DMS53 treated with DMSO at 0.1 percent for 48 hours (cell line): ENCODE data around the gene RTN4R.

Experiments used
- DNase-seq: peaks from one replicate; lab custom pipeline; 2025; ENCODE audit not compliant: unreplicated experiment; lab: John Stamatoyannopoulos, UW

Gene RTN4R

DNA sequence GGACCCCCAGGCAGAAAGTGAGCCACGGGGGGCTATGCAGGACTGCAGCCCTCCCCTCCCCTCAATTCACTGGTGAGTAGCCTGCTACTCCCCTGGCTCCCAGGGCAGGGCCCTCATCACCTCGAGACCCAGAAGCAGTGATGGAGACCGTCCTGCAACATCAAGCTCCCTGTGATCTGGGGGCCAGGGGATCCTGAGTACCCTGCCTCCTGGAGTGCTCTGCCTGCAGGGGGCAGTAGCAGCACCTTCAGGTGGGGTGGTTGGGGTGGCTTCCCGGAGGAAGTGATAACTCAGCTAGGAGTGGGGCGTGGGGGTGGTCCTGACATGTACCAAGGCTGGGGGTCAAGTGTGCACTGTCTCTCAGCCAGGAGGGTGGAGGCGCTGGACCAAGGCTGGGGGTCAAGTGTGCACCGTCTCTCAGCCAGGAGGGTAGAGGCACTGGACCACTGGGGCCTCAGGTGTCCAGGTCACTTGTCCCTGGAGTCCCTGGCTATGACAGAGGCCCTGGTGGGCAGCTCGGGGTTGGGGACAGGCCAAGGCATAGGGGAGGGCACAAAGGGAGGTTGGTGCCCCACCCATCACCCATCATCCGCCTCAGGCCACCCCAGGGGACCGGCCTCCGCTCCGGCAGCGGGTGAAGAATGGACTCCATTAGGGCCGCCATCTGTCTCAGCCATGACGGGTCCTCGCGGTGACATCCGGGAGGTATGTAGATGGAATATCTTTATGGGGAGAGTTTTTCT is 9.4 kb downstream of the RTN4R start:
- no peak for DNase-seq

DNA sequence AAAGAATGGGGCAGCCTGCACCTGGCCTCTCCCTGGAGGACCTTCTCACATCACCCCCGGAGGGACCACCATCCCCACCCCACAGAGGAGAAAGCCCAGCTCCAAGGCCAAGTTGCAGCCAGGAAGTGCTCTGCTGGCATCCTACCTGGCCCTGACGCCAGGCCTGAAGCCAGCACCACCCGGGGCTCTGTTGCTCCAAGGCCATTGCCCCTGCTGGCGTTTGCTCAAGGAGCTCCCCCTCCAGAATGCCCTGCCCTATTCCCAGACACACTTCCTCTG is 10.2 kb downstream of the RTN4R start:
- DNase-seq, result no peak

DNA sequence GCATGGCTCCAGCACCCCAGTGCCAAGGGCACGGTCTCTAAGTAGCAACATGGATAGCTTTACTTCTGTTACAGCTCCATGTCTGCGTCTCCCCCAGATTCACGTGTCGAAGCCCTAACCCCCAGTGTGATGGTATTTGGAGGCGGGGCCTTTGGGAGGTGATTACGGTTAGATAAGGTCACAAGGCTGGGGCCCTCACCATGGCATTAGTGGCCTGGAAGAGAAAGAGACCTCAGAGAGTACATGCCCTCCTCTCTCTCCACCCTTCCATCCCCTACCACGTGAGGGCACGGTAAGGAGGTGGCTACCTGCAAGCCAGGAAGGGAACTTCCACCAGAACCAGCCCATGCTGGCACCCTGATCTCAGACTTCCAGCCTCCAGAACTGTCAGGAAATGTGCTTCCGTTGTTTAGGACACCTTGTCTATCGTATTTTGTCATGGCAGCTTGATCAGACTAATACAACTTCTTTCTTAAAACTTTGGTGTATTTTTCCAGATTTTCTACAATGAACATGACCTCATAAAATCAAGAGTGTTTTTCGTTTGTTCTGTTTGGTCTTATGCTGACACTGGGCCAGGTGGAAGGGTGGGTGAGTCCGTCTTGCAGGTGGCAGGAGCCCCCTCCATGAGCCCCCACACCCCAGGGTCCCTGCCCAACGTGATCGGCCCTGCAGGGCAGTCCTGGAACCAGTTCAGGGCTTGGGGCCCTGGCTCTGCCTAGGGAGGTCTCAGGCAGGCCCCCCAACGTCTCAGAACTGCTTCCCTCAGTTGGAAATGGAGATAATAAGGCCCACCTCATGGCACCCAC is 10.7 kb downstream of the RTN4R start:
- DNase-seq, result no peak

DNA sequence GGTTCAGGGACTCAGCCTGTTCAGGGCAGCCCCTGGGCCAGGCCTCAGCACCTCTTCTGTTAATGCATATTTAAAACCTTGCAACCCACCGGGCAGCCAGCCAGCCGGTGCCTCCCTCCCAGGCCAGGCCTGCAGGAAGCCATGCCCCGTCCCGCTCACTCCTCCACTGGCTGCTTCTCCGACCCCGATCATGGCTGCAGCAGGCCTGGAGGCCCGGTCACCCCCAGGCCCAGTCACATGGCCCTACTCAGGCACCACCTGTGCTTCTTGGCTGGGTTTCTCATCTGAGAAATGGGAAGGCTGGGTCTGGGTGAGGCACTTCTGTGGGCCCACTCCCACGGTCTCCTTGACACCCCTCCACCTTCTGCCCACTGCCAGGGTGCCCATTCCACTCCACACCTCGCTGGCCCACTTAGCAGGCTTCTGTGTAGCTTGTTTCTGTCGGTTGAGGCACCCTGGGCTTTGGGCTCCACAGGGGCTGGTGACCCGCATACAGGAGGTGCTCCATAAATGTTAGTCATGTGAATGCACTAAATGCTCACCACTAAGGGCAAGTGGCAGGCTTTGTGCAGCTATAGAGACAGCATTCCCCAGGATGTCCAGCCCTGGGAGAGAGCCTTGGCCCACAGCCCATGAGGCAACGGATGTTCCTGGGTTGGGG is 11.4 kb downstream of the RTN4R start:
- DNase-seq, result no peak

DNA sequence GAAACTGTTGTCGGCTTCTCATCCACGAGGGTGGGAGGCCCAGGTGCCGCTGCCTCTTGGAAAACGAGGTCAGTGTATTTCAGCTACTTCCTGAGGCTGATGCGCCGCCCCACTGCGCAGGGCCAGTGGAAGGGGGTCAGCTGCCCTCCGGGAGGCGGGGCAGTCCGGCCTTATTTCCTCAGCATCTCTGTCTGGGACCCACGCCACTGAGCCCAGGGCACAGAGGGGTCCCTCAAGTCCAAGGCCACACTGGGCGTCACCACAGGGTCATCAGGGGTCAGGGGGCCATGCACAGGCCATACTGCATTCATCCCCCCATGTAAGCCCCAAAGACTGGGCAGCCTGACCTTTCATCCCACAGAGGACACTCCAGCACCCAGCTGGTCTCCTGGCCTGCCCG is 12.1 kb downstream of the RTN4R start:
- no peak for DNase-seq

DNA sequence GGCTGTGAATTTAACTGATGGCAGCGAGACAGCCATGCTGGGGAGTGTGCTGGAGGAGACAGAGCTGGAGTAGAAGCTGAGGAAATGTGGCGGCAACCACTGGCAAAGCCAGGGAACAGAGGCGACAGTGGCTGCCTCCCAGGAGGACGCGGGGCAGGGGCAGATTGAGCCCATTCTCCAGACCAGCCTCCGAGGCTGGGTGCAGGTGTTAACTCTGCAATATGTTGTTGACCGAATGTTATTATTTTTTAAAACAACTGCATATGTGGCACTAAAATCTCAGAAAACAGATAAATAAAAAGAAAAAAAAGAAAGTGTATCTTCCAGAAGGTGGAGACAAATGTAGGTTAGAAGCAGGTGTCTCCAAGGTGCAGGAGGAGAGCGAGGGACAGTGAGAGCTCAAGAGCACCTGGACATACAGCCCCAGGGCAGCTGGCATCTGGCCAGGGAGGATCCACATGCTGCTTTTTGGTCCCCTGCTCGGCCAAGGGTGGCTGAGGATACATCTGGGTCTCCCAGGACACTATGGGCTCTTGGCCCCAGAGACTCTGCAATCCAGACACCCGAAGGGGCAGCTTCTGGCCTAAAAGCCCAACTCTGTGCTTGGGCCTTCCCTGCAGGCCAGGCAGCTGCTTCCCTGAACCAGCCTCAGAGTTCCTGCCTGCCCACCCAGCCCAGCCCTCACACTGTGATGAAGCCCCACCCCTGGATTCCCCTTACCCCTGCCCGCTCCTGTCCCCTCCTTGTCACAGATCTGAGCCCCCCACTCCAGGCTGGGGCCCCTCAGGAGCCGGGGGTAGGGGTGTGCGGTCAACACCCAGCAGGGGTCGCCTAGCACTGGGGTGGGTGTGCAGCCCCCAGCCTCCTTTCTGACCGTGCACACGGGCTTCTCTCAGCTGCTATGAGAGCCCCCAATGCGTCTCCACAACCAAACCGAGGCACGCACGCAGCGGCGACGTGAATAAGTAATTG is 12.9 kb downstream of the RTN4R start:
- DNase-seq, result no peak

DNA sequence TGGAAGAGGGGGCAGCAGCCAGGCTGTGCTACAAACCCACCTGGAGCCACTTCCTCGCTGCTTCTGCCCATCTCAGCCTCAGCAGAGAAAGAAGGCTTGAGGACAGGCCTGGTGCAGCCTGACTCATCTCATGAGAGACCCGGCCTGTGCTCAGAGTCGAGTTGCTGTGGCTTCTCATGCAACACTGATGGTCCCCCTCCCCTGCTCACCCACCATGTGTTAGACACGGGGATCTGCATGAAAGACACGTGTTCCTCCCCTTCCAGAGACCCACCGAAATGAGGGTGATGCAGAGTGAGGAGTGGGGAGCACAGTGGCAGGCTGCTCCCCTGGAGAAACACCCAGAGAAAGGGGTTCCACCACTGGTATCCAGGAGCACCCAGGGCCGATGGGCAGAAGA is 15.0 kb downstream of the RTN4R start:
- DNase-seq, result no peak

DNA sequence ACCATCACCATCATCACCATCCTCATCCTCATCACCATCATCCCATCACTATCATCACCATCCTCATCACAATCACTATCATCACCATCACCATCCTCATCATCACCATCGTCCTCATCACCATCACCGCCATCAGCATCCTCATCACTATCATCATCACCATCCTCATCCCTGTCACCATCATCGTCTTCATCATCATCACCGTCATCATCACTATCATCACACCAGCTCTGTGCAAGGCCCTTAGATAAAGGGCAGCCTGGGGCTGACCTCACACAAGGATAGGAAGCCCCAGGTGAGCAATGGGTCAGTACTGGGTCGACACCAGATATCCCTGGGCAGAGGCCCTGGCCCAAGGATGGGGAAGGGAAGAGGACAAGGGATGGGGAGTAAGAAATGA is 16.1 kb downstream of the RTN4R start:
- DNase-seq, result no peak

DNA sequence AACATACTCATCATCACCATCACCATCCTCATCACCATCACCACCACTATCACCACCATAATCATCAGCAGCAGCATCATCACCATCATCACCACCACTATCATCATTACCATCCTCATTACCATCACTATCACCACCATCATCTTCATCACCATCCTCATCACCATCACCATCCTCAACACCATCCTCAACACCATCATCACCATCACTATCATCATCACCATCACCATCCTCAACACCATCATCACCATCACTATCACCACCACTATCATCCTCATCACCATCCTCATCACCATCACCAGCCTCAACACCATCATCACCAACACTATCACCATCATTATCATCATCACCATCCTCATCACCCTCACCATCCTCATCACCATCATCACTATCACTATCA is 16.6 kb downstream of the RTN4R start:
- no peak for DNase-seq

DNA sequence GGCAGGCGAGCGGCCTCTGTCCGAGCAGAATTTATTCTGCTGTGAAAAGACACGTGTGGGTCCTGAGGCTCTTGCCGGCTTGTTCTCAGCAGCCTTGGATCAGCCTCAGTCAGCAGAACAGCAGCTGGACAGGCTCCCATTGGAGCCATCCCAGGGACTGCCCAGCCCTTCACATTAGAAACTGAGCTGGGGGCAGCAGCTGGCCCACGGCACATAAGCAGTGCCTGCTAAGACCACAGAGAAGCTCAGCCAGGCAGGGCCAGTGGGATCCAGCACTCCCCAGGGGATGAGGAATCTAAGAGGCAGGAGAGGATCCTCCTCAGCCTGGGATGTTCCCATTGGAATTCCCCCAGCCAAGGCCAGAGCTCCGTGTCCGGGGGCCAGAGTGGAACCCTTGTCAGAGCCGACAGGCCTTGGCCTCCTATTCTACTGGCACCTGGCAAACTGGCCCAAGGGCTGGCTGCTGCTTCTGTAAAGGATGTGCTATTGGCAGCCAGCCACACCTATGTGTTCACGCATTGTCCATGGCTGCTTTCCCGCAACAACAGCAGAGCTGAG is 18.2 kb downstream of the RTN4R start:
- DNase-seq, result no peak

DNA sequence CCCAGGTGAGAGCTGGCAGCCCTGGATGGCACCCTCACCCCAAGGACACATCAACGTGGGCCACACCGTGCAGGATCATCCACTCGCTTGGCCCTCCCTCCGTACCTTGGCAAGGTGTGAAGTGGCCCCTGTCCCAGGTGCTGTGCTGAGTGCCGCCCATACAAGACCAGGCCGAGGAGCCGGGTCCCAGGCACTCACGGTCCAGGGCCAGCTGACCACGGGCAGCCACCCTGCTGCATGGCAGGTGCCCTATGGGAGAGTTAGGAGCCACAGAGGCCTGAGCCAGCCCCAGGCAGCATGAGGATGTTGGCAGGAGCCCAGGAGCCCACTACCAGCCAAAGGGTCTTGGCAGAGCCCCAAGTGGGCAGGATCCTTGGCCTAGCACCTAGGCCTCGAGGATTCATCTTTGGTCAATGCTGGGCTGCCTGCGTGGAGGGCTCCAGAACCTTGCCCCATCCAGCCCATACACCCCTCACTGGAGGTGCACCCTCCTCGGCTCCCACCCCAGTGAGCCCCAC is 19.6 kb downstream of the RTN4R start:
- no peak for DNase-seq

DNA sequence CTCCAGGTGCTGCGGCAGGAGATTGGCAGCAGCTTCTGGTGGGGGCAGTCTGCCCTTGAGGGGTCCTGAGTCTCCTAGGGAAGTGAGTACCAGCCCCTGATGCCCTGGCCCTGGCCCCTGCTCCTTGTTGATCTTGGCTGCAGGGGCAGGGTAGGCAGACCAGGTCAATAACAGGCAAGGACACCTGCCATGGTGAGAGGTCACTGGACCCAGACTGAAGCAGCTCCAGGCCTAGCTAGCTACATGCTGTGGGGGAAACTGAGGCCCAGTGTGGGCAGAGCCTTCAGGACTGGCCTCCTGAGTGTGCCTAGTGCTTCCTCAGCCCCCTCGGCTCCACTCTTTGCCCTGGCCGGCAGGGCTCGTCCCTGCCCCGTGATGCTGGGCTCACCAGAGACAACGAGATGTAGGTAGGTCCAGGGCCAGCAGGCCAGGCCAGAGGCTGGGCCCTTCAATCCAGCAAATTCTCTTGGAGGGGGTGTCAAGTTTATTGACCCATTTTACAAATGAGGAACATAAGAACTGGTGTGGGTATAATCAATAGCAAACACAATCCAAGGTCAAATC is 20.4 kb downstream of the RTN4R start:
- no peak for DNase-seq

DNA sequence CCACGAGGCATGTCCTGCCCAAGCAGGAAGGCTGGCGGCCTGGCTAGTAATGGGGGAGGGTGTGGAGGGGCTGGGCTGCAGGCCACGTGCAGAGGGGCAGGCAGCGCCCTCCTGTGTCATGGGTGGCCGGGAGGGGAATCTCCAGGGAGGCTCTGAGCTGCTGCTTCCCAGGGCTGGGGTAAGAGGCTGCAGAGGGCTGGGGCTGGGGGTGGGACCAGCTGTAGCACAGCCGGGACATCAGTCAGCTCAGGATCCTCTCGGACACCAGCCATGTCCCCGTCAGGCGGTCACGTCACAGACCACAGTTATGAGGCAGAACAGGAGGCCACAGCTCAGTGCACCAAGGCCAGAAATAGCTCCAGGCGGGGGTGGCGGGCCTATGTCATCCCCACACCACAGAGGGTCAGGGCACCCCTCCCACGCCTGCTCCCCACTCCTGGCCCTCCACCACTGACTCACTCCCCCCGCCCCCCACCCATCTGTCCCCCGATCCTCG is 21.1 kb downstream of the RTN4R start:
- DNase-seq, result no peak

DNA sequence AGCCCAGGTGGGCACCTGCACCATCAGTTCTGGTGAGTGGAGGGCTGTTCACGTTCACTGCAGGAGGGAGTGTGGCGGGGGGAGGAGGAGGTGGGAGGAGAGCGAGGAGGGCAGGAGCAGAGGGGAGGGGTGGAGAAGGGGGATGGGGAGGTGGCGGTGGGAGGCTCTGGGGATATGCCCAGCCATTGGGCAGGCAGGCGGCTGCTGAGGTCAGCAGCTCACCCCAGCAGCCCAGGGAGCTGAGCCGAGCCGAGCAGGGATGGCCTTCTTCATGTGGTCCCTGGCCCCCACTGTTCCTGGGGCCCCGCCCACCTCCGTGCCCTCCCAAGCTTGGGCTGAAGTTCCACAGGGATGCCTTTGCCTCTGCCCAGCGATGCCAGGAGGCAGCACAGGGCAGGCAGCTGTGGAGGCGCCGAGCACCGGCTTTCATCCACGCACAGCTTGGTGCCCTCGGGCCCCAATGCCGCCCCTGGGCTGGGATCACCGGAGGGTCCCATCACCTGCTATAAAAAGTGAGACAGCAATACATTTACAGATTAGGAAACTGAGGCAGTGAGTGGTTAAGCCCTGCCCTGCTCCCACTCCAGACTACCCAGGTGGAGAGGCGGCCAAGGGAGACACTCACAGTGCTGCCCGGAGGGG is 21.6 kb downstream of the RTN4R start:
- no peak for DNase-seq

DNA sequence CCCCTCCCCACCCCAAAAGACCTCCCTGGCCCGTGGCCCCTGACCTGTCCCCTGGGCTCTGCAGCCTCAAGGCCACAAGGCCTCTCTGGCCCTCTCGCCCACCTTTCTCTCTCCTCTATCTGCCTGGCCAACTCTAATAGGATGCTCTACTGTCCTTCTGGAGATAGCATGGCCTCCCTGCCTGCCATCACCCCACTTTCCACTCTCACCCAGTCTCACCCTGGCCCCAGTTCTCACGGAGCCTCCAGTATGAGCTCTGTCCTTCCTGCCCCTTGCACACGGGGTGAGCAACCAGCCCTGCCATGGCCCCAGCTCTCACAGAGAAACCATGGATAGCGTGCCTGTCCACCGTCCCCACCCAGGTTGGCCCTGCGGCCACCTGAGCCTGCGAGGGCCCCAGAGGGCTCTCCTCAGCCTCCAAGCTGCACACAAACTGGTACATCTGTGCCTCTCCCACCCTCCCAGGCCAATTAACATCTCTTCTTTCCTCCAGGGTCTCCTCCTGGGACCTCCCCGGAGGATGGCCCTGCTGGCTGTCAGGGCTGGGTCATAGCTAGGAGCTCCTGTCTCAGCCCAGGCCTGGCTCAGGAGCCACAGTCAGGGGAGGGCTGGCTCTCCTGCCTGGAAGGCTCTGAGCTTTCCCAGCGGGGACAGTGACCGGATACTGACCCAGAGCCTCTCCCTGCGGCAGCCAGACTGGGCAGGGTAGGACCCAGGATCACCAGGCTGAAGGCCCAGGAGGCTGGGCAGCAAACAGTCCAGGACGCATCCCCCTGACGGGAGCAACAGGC is 22.3 kb downstream of the RTN4R start:
- no peak for DNase-seq

DNA sequence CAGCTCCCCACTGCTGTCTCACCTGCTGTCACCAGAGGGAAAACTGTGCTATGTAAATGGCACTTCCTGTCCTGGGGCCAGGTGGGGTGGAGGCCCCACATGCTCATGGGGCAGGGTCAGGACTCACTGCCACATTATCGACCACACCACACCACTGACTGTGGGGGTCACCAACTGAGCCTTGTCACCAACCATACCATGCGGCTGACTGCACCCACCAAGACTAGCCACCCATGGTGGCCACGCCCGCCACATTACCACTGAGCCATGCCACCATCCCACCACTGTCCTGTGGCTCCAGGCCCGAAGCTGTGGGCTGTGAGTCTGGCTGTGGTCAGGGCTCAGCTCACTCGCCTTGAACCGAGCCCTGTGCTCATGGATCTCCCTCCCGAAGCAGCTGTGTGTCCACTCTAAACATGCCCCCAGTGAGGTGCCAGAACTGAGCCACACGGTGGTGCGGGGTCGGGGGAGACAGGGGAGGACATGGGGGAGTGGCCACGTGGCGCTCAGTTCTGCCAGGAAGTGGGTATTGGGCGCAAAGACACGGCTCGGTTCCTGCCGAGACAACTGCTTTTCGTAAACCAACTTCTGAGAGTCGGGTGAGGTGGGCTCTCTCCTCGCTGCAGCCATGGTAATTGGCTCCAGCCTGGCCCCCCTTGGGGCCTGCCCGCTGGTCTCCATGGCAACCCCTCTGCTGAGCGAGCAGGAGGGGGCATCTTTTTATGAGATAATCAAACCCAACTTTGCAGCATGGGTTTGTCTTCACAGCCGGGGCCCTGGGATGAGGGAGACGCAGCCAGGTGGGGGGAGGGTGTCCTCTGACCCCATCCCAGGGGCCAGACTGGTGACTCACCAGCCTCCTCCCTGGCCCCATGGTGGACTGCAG is 23.2 kb downstream of the RTN4R start:
- no peak for DNase-seq

DNA sequence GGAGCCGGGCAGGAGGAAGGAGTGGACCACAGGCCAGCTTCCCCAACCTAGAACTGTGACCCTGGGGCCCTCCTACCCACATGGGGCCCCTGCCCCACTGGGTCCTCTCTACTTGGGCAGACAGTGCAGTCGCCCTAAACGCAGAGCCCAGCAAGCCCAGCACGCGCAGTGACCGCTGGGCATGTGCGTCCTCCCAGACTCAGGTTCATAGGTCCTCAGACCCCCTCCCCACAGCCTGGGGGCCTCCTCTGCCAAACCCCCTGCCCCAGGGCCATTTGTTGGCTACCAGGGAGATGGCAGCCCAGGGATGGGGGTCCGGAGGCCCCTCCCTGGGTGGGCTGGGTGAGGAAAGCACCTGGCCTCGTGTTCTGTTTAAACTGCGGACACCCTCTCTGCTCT is 23.9 kb downstream of the RTN4R start:
- no peak for DNase-seq
